CD4-positive, alpha-beta T cell treated with Interferon gamma for 1 hour (primary cell): ENCODE measurements around the gene CLEC1A.

Experiments
- DNase-seq: peaks from one replicate; pipeline ENCODE4 v3.0.0-alpha.2; 2020

Gene CLEC1A

GRCh38 chr12:10097521-10097920, 1.3 kb downstream of the CLEC1A start:
- no peak for DNase-seq

- DNase-seq: no peak
Observed at GRCh38 chr12:10095971-10096370, 2.8 kb downstream of the CLEC1A start.

- no peak for DNase-seq
Observed at GRCh38 chr12:10094646-10095395, 4.0 kb downstream of the CLEC1A start.

GRCh38 chr12:10088955-10089900, 9.6 kb downstream of the CLEC1A start:
- DNase-seq: no peak

- DNase-seq: no peak
Observed at GRCh38 chr12:10088031-10088430, 10.8 kb downstream of the CLEC1A start.

GRCh38 chr12:10086387-10086786, 12.4 kb downstream of the CLEC1A start:
- no peak for DNase-seq

GRCh38 chr12:10084733-10085132, 14.1 kb downstream of the CLEC1A start:
- no peak for DNase-seq

GRCh38 chr12:10082117-10082874, 16.5 kb downstream of the CLEC1A start:
- DNase-seq: no peak

GRCh38 chr12:10075451-10075850, 23.3 kb downstream of the CLEC1A start:
- DNase-seq: no peak

- no peak for DNase-seq
Observed at GRCh38 chr12:10073261-10073660, 25.5 kb downstream of the CLEC1A start.

GRCh38 chr12:10072131-10072530, 26.7 kb downstream of the CLEC1A start:
- no peak for DNase-seq

GRCh38 chr12:10070380-10070779, 28.4 kb downstream of the CLEC1A start:
- no peak for DNase-seq

GRCh38 chr12:10069976-10070375, 28.8 kb downstream of the CLEC1A start:
- no peak for DNase-seq

- peak; percentile 18 for DNase-seq
Observed at GRCh38 chr12:10069099-10069498, 29.7 kb downstream of the CLEC1A start.

- DNase-seq: no peak
Observed at GRCh38 chr12:10068644-10069043, 30.1 kb downstream of the CLEC1A start.

- DNase-seq: no peak
Observed at GRCh38 chr12:10067942-10068341, 30.8 kb downstream of the CLEC1A start.

GRCh38 chr12:10067264-10067663, 31.5 kb downstream of the CLEC1A start:
- DNase-seq: no peak

GRCh38 chr12:10065241-10065640, 33.5 kb downstream of the CLEC1A start:
- DNase-seq: no peak

- DNase-seq: no peak
Observed at GRCh38 chr12:10058387-10058786, 40.4 kb downstream of the CLEC1A start.

GRCh38 chr12:10052193-10052913, 46.4 kb downstream of the CLEC1A start:
- no peak for DNase-seq

- no peak for DNase-seq
Observed at GRCh38 chr12:10048526-10048925, 50.3 kb downstream of the CLEC1A start.

- DNase-seq: no peak
Observed at GRCh38 chr12:10042167-10042566, 56.6 kb downstream of the CLEC1A start.
